Neural cell (in vitro differentiated cells): ENCODE measurements around the gene ADAMTS6. TPM values are rescaled to one million over a fixed set of nuclear protein-coding genes. Genes with fewer than 3 reads are reported as not detected.

Source experiments
- H2AFZ ChIP-seq: fragments of 200-600, 300-800 bp; sonication (generic), shearing (Covaris generic); 2 replicates; pipeline ENCODE4 v1.6.0; 2014; ENCODE audit warnings: low read depth, mild to moderate bottlenecking, antibody characterized with exemption, low read length, moderate library complexity
- H3F3A ChIP-seq: fragments of 200-600 bp; shearing (Covaris generic); 2 replicates; pipeline ENCODE4 v1.6.1; 2016; ENCODE audit warnings: mild to moderate bottlenecking, moderate library complexity, mixed read lengths, antibody characterized with exemption, low read length; ENCODE audit not compliant: insufficient read depth, poor library complexity, severe bottlenecking
- H3K27ac ChIP-seq: fragments of 200-600, 300-800 bp; sonication (generic), shearing (Covaris generic); 2 replicates; pipeline ENCODE4 v1.5.1; 2014; ENCODE audit warnings: mild to moderate bottlenecking, low read length, moderate library complexity
- H3K27me3 ChIP-seq: fragments of 300-800, 200-600 bp; sonication (generic), shearing (Covaris generic); 2 replicates; pipeline ENCODE4 v1.6.0; 2014; ENCODE audit warnings: mild to moderate bottlenecking, low read depth, low read length, moderate library complexity; ENCODE audit not compliant: insufficient read depth
- H3K36me3 ChIP-seq: fragments of 300-800, 200-600 bp; sonication (generic), shearing (Covaris generic); 2 replicates; pipeline ENCODE4 v1.5.1; 2014; ENCODE audit warnings: mild to moderate bottlenecking, antibody characterized with exemption, low read length, moderate library complexity; ENCODE audit not compliant: insufficient read depth
- H3K4me2 ChIP-seq: fragments of 300-800, 200-600 bp; sonication (generic), shearing (Covaris generic); 2 replicates; pipeline ENCODE4 v1.6.0; 2014; ENCODE audit warnings: mild to moderate bottlenecking, low read length
- H3K4me3 ChIP-seq: fragments of 300-800, 200-600 bp; sonication (generic), shearing (Covaris generic); 2 replicates; pipeline ENCODE4 v1.5.1; 2014; ENCODE audit warnings: mild to moderate bottlenecking, low read length, moderate library complexity
- H3K79me2 ChIP-seq: fragments of 200-600 bp; shearing (Covaris generic); replicated peaks from 2 replicates; pipeline ENCODE4 v1.6.0; 2014; ENCODE audit warnings: mild to moderate bottlenecking, low read length, moderate library complexity; ENCODE audit not compliant: insufficient read depth
- H3K9ac ChIP-seq: fragments of 300-800, 200-600 bp; sonication (generic), shearing (Covaris generic); 2 replicates; pipeline ENCODE4 v1.6.1; 2016; ENCODE audit warnings: mild to moderate bottlenecking, low read length, mixed read lengths
- H3K9me2 ChIP-seq: fragments of 200-600 bp; shearing (Covaris generic); 2 replicates; pipeline ENCODE4 v1.6.1; 2016; ENCODE audit warnings: mild to moderate bottlenecking, low read length, mixed read lengths; ENCODE audit not compliant: insufficient read depth
- H3K9me3 ChIP-seq: fragments of 200-600, 300-800 bp; sonication (generic), shearing (Covaris generic); 2 replicates; pipeline ENCODE4 v1.6.1; 2016; ENCODE audit warnings: mild to moderate bottlenecking, mixed run types, low read length, moderate library complexity, mixed read lengths
- H4K20me1 ChIP-seq: fragments of 200-600 bp; shearing (Covaris generic); 2 replicates; pipeline ENCODE4 v1.6.1; 2016; ENCODE audit warnings: mild to moderate bottlenecking, mixed run types; ENCODE audit not compliant: insufficient read depth
- CTCF ChIP-seq: fragments of 450-650 bp; IDR thresholded peaks from 2 replicates; pipeline ENCODE4 v1.5.1; 2014; ENCODE audit warnings: antibody characterized with exemption, mild to moderate bottlenecking, moderate library complexity; ENCODE audit not compliant: poor library complexity, severe bottlenecking
- EP300 ChIP-seq: fragments of 450-650 bp; conservative IDR thresholded peaks from 2 replicates; pipeline ENCODE4 v1.6.1; 2014; ENCODE audit warnings: antibody characterized with exemption, mild to moderate bottlenecking, moderate library complexity; ENCODE audit not compliant: poor library complexity, severe bottlenecking
- EZH2 ChIP-seq: fragments of 200-600, 300-800 bp; shearing (Covaris generic), sonication (generic); IDR thresholded peaks from 2 replicates; pipeline ENCODE4 v1.6.1; 2014; ENCODE audit warnings: antibody characterized with exemption, low read length, borderline replicate concordance, mild to moderate bottlenecking; ENCODE audit not compliant: insufficient read depth, poor library complexity, severe bottlenecking
- MXI1 ChIP-seq: fragments of 450-650 bp; conservative IDR thresholded peaks from 2 replicates; pipeline ENCODE4 v1.6.1; 2014; ENCODE audit warnings: antibody characterized with exemption, mild to moderate bottlenecking; ENCODE audit not compliant: poor library complexity, severe bottlenecking
- POLR2AphosphoS5 ChIP-seq: IDR thresholded peaks from 2 replicates; pipeline ENCODE4 v1.6.1; 2012
- RAD21 ChIP-seq: fragments of 450-650 bp; conservative IDR thresholded peaks from 2 replicates; pipeline ENCODE4 v1.6.1; 2014; ENCODE audit warnings: antibody characterized with exemption, mild to moderate bottlenecking, moderate library complexity
- REST ChIP-seq: IDR thresholded peaks from 2 replicates; pipeline ENCODE4 v1.6.1; 2012; ENCODE audit warnings: borderline replicate concordance
- SMC3 ChIP-seq: fragments of 450-650 bp; conservative IDR thresholded peaks from 2 replicates; pipeline ENCODE4 v1.6.1; 2014; ENCODE audit warnings: antibody characterized with exemption, mild to moderate bottlenecking, moderate library complexity; ENCODE audit not compliant: poor library complexity
- TAF1 ChIP-seq: IDR thresholded peaks from 2 replicates; pipeline ENCODE4 v1.6.1; 2012; ENCODE audit warnings: low read depth
- polyA plus RNA-seq: library from polyadenylated mRNA; depleted of rRNA; stranded (reverse); fragments of >200 nt; gene quantifications from 2 replicates; pipeline ENCODE4 v1.2.3, GENCODE V29; 2014

Gene ADAMTS6
- polyA plus RNA-seq, 1 donor from 2014 or later: 0.58 TPM

- Histone ChIP-seq H3K4me3 (peak overlapping the region; percentile 63), H3K9ac (peak overlapping the region; percentile 21), H3K27ac (no peak overlapping the region)
Measured at GRCh38 chr5:65481171-65481581, 544 bp downstream of the ADAMTS6 start.

DNA sequence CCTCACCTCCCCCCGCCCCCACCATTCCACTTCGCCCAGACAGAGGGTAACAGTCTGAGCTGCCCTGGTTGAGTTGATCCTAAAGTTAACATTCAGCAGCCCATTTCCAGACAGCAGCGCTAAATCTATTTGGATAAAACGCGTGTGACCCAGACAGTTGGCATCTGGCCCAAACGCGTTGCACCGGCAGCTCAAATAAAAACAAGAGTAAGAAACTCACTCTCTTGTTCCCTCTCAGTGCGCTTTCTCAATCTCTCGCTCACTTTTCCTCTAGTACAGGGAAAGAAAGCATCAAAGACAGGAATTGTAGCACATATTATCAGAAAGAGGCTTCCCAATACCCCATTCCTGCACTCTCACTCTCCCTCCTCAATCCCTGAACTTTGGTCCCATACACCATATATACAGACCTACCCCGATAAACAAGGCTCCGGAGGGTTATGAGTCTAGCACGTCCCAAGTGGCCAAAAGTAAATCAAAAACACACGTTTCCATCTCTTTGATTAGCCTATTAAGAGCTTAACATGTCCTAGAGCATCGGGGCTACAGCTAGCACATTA, 1.3 kb downstream of the ADAMTS6 start:
- Histone ChIP-seq H3F3A (no peaks in the 10 kb centered on the region), H3K9ac (no peak overlapping the region), H3K79me2 (peaks cover 4% of the 10 kb centered on the region), H2AFZ (no peak overlapping the region), H4K20me1 (no peaks in the 10 kb centered on the region), H3K27ac (no peak overlapping the region), H3K9me2 (no peaks in the 10 kb centered on the region), H3K4me3 (peak overlapping the region; percentile 39), H3K27me3 (peaks cover 3% of the 10 kb centered on the region), H3K9me3 (no peaks in the 10 kb centered on the region), H3K36me3 (no peaks in the 10 kb centered on the region), H3K4me2 (no peak overlapping the region)
- TF ChIP-seq EP300: no peak
- TF ChIP-seq EZH2: no peak
- TF ChIP-seq TAF1: no peak
- no peak for TF ChIP-seq POLR2AphosphoS5
- no peak for TF ChIP-seq RAD21
- no peak for TF ChIP-seq SMC3
- no peak for TF ChIP-seq MXI1
- TF ChIP-seq CTCF: no peak
- TF ChIP-seq REST: no peak

More at GRCh38 chr5:65481171-65481581, 544 bp downstream of the ADAMTS6 start:
- H3K4me2 ChIP-seq: peak overlapping the region; percentile 64
- H3K27me3 ChIP-seq: peaks cover 3% of the 10 kb centered on the region
- H3F3A ChIP-seq: no peaks in the 10 kb centered on the region
- peaks cover 4% of the 10 kb centered on the region for H3K79me2 ChIP-seq
- TF ChIP-seq REST: no peak
- TF ChIP-seq EP300: no peak
- TF ChIP-seq MXI1: no peak
- TF ChIP-seq TAF1: no peak
- TF ChIP-seq EZH2: no peak
- no peaks in the 10 kb centered on the region for H3K9me2 ChIP-seq
- H2AFZ ChIP-seq: peak overlapping the region; percentile 52
- H3K36me3 ChIP-seq: no peaks in the 10 kb centered on the region
- H4K20me1 ChIP-seq: no peaks in the 10 kb centered on the region
- no peaks in the 10 kb centered on the region for H3K9me3 ChIP-seq
